ENCODE data around the gene PADI6.

The PADI6 gene

GRCh38 chr1:17358557-17358956 is 13.4 kb upstream of the PADI6 start:
- DNase-seq: no peak

DNA sequence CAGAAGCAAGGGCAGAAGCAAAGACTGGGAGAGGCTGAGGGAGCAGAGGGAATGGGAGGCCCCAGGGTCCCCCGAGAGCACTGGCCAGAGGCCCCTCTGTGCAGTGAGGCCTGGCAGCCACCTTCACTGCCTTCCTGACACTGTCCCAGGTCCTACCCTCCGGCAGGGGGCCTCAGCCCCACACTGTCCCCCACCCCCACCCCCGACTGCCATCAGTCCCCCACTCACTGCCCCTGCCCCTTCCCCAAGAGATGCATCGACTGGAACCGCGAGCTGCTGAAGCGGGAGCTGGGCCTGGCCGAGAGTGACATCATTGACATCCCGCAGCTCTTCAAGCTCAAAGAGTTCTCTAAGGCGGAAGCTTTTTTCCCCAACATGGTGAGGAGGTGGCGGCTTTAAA is 13.0 kb upstream of the PADI6 start:
- DNase-seq: no peak

DNA sequence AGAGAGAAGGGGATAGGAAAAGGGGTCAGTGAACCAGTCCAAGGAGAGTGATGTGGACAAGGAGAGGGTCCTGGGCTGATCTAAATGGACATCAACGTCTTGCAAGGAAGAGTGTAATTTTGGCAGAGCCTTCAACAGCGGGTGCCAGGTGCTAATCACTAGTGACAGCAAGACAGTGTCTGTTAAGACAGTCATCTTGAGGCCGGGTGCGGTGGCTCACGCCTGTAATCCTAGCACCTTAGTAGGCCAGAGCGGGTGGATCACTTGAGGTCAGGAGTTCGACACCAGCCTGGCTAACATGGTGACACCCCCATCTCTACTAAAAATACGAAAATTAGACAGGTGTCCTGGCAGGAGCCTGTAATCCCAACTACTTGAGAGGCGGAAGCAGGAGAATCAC is 12.2 kb upstream of the PADI6 start:
- DNase-seq: no peak

DNA sequence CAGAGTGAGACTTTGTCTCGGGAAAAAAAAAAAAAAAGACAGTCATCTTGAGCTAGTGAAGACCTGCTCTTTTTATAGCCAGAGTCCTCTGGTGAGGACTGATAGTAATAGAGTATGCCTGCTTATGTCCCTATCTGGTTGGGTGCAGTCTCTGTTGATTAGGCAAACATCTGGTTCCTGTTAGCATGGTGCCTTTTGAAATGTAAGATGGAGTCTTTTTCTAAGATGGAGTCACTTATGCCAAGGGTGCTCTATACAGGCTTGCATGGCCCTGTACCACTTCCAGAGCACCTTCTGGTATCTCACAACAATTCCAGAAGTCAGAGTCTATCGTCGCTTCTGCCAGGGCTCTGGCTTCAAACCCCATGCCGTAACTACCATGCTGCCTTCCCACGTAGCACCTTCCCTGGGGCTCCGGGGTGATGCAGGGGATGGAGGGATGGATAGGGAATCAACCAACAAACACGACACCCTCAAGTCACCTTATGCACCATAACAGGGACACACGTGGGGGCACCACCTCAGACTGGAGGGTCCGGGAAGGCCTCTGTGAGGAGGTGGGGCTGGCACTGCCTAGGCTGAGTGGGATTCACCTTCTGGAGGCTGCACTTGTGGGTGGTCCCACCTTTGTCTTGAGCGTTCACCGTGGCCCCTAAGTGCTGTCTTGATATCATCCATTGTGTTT is 11.6 kb upstream of the PADI6 start:
- no peak for DNase-seq

DNA sequence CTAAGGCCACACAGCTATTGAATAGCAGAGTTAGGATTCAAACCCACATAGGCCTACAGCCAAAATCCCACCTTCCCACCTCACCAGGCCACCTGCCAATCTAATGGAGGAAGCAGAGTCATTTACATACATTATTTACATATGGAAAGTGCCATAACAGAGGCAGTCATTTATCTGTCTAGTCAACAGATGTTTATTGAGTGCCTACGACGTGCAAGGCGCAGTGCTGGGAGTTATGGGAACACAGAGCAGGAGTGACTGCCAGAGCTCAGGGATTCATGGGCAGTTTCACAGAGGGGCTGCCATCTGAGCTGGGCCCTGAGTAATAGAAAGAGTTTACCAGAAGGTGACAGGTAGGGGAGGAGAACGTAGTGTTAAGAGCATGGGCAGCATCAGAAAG is 10.3 kb upstream of the PADI6 start:
- DNase-seq: no peak

- no peak for DNase-seq
Observed at GRCh38 chr1:17363351-17363750, 8.6 kb upstream of the PADI6 start.

DNA sequence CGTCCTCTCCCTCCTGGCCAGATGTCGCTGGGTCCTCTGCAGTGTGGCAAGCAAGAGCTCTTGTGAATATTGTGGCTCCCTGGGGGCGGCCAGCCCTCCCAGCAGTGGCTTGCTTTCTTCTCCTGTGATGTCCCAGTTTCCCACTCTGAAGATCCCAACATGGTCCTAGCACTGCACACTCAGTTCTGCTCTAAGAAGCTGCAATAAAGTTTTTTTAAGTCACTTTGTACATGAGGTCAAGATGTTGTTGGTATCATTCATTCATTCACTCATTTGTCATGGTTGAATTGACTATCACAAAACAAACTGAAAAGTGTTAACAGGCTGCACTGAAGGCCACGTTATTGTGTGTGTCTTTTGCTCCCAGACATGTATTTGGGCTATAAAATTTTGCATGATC is 8.2 kb upstream of the PADI6 start:
- DNase-seq: no peak

DNA sequence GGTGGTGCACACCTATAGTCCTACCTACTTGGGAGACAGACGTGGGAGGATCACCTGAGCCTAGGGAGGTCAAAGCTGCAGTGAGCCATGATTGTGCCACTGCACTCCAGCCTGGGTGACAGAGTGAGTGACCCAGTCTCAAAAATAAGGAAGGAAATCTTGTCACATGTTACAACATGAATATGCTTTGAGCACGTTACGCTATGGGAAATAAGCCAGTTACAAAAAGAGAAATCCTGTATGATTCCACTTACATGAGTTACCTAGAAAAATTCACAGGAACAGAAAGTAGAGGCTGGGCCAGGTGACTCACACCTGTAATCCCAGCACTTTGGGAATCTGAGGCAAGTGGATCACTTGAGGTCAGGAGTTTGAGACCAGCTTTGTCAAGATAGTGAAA is 6.7 kb upstream of the PADI6 start:
- DNase-seq: no peak

- no peak for DNase-seq
Observed at GRCh38 chr1:17369466-17369865, 2.5 kb upstream of the PADI6 start.

DNA sequence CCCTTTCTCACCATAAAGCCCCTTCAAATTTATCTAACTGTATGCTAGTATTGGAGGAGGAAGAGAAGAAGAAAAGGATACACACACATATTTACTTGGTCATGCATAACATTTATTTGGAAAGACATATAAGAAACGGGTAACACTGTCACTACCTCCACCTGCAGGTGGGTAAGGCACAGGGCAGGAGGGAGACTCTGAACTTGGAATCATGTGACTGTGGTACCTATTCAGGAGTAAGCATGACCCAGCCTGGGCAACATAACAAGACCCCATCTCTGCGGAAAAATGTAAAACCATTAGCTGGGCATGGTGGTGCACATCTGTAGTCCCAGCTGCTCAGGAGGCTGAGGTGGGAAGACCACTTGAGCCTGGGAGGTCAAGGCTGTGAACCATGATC is 1.4 kb upstream of the PADI6 start:
- DNase-seq: no peak

GRCh38 chr1:17372955-17373354 is 959 bp downstream of the PADI6 start:
- no peak for DNase-seq

GRCh38 chr1:17375651-17376050 is 3.7 kb downstream of the PADI6 start:
- no peak for DNase-seq

DNA sequence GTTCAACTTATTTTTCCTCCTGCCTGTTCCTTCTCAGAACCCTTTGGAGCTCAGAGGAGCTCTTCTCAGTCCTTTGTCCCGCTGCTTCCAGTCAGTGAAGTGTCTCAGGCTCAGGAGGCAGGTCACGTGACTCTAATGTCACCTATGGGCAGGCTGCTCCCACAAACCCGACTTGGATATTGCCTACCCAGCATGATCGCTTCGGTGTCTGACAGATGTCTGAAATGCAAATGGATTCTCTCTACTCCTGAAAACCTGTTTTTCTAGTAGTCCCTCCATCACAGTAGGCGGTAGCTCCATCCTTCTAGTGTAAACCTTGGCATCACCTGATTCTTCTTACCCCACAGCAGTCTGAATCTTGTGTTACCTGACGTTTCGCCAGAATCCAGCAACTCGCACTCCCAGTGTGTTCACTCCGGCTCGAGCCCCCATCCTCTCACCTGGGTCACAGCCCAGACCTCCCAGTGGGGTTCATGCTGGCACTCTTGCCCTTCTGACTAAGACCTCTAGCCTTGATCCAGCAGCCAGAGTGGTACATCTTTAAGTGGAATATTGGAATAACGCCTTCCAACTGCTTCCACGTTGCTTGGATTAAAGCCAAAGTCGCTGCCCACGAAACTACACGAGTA is 5.4 kb downstream of the PADI6 start:
- DNase-seq: peak; percentile 84

DNA sequence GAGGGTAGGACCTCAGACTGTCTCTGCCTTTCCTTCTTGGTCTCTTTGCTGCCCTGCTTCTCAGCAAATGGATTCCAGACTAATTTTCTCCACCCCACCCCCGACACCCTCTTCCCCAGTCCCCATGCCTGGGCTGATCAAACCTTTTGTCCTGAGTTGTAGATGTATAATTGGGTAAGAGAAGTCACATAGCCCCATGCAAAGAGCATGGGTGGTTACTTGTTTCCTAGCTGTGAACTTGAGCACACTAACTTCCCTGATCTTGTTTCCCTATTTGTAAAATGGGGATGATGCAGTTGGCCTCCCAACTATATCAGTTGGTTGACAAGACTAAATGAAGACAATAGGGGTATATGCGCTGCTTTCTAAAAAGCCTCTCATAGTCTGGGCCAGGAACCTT is 9.2 kb downstream of the PADI6 start:
- DNase-seq: no peak

DNA sequence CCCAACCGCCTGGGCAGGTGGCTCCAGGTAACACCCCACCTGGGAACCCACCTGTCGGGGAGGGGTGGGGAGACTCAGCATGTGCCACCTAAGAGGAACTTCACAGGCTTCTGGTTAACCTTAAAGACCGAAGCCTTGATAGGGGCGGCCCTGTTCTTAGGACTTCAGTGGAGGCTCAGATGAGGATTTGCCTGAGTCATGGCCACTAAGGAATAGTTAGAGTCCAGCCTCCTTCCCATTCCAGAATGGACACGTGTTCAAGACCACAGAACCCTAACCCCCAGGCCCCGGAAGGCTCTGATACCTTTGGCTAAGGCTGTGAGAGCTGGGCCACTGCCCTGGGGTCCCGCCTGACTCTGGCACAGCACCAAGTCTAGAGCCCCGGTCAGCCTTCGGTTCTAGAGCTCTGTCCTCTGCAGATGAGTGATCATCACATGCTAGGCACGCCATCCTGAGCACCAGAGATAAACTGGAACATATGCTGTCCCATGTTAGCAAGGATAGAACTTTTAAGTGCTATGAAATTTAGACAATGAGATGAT is 20.3 kb downstream of the PADI6 start:
- DNase-seq: no peak

DNA sequence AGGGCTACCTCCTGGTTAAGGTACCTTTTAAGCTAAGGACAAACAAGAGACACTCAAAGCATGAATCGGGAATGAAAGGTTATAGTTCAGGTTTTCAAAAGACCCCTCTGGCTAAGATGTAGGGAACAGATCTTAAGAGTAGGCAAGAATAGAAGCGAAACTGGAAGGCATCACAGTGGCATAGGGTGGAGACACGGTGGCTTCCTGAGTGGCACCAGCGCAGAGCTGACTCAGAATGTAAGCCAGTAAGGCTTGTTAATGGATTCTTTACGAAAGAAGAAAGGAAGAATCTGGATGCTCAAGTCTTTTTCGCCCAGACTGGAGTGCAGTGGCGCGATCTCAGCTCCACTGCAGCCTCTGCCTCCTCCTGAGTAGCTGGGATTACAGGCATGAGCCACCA is 21.2 kb downstream of the PADI6 start:
- DNase-seq: no peak

DNA sequence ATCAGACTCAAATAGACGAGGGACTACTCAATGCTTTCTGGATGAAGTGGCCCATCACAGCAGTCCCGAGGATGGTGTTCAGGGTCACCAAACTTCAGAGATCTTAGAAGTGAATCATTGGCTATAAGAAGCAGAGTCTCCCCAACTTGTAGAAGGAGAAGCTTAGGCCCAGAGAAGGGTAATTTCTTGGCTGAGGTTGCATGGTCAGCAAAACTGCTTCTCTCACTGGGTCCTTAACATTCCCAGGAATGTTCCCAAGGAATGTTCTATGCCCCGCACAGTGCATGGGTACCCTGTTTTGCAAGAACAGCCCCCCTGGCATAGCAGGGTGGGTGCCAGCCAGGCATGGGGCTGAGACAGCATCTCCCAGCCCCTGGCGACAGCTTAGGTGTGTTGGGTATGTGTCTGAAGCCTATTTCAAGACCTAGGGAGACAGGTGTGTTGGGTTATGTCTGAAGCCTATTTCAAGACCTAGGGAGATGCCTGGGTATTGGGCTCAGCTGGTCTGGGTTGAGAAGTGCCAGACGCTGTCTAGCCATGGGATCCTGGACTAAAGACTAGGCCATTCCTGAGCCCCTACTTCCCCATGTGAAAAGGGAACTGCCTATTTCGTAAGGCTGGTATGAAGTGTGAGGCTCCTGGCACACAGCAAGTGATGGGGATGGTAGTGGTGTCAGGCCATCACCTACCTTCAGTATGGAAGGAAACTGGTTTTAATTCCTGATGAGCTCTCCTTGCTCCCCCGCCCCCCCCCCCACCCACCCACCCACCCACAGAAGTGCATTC is 26.1 kb downstream of the PADI6 start:
- DNase-seq: no peak

DNA sequence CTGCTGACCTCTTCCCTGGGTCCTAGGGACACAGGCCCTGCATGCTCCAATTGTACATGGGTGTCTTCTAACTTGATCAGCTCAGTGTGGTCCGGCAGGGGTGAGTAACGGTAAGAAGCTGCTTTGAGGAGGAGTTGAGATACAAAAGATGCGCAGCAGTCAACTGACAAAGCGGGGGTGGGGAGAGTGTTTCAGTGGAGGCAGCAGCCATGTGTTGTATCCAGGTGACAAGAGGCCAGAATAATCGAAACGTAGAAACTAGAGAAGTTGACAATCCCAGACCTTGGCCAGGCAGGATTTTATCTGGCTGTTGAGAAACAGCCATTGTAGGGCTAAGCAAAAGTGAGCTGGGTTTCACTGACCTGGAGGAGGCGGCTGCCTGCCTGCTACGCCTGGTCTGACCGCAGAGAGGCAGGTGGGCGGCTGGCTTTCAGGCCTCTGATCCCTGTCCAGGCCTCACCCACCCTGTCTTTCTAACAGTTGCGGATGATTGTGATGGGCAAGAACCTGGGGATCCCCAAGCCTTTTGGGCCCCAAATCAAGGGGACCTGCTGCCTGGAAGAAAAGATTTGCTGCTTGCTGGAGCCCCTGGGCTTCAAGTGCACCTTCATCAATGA is 28.8 kb downstream of the PADI6 start:
- no peak for DNase-seq

- DNase-seq: no peak
Observed at GRCh38 chr1:17401841-17402240, 29.8 kb downstream of the PADI6 start.

DNA sequence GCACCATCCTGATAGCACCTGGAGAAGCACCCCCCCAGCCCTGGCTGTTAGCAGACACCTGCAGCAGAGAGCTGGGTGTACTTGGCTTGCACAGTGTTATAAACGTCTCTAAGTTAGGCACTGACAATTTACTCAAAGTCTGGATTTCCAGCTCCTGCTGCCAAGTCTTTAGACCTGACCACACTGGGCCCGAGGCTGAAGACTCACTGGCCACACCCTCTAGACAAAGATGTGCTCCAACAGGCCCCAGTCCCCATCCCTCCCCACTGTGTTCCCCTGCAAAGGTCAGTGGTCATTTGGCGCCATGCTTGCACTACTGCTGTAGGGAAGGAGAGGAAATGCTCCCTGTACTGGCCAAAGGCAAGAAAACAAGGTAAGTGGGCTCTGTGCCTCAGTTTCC is 31.1 kb downstream of the PADI6 start:
- DNase-seq: no peak

- DNase-seq: no peak
Observed at GRCh38 chr1:17404034-17404684, 32.2 kb downstream of the PADI6 start.

GRCh38 chr1:17404820-17405219 is 32.8 kb downstream of the PADI6 start:
- DNase-seq: no peak

All from NCI-H748 treated with DMSO at 0.1 percent for 48 hours (cell line).